Measurements from ENCODE around the gene PACS1.
"Not testable (repeated sequence)": the region's sequence is repeated elsewhere in the genome, so short reads cannot be mapped to it uniquely, and the experiment has no call there.

PACS1 gene

GRCh38 chr11:66263785-66264184 lies 193.7 kb downstream of the PACS1 start:
- DNase-seq: no peak

- no peak for DNase-seq
Observed at GRCh38 chr11:66264383-66264782, 194.3 kb downstream of the PACS1 start.

GRCh38 chr11:66264914-66265313 lies 194.8 kb downstream of the PACS1 start:
- no peak for DNase-seq

- DNase-seq: no peak
Observed at GRCh38 chr11:66265531-66266377, 195.7 kb downstream of the PACS1 start.

- DNase-seq: no peak
Observed at GRCh38 chr11:66266378-66267038, 196.4 kb downstream of the PACS1 start.

GRCh38 chr11:66267039-66267378 lies 196.9 kb downstream of the PACS1 start:
- DNase-seq: no peak

GRCh38 chr11:66267379-66268243 lies 197.5 kb downstream of the PACS1 start:
- DNase-seq: peak; percentile 63

GRCh38 chr11:66268244-66268951 lies 198.3 kb downstream of the PACS1 start, which contains the start of gene RAB1B:
TSS of gene RAB1B (plus strand) at chr11:66268639. CDS start at chr11:66268680, 41 bp downstream.
- peak; percentile 99 for DNase-seq

GRCh38 chr11:66268952-66269905 lies 199.2 kb downstream of the PACS1 start:
- no peak for DNase-seq

GRCh38 chr11:66271816-66272215 lies 201.7 kb downstream of the PACS1 start:
- DNase-seq: no peak

GRCh38 chr11:66272596-66272995 lies 202.5 kb downstream of the PACS1 start:
- no peak for DNase-seq

- DNase-seq: no peak
Observed at GRCh38 chr11:66274219-66274618, 204.1 kb downstream of the PACS1 start.

- DNase-seq: no peak
Observed at GRCh38 chr11:66275396-66275795, 205.3 kb downstream of the PACS1 start.

GRCh38 chr11:66275984-66276612 lies 206.0 kb downstream of the PACS1 start:
- no peak for DNase-seq

GRCh38 chr11:66276619-66277018 lies 206.5 kb downstream of the PACS1 start:
- not testable (repeated sequence) for DNase-seq

- DNase-seq: not testable (repeated sequence)
Observed at GRCh38 chr11:66277064-66277463, 207.0 kb downstream of the PACS1 start.

- no peak for DNase-seq
Observed at GRCh38 chr11:66277471-66278362, 207.6 kb downstream of the PACS1 start, which contains the start of gene CNIH2. TSS of gene CNIH2 (plus strand) at chr11:66278175. CDS start at chr11:66278457, 282 bp downstream.

GRCh38 chr11:66278363-66279091 lies 208.5 kb downstream of the PACS1 start:
- DNase-seq: no peak
